ENCODE results near the gene BCL2.

DNA sequence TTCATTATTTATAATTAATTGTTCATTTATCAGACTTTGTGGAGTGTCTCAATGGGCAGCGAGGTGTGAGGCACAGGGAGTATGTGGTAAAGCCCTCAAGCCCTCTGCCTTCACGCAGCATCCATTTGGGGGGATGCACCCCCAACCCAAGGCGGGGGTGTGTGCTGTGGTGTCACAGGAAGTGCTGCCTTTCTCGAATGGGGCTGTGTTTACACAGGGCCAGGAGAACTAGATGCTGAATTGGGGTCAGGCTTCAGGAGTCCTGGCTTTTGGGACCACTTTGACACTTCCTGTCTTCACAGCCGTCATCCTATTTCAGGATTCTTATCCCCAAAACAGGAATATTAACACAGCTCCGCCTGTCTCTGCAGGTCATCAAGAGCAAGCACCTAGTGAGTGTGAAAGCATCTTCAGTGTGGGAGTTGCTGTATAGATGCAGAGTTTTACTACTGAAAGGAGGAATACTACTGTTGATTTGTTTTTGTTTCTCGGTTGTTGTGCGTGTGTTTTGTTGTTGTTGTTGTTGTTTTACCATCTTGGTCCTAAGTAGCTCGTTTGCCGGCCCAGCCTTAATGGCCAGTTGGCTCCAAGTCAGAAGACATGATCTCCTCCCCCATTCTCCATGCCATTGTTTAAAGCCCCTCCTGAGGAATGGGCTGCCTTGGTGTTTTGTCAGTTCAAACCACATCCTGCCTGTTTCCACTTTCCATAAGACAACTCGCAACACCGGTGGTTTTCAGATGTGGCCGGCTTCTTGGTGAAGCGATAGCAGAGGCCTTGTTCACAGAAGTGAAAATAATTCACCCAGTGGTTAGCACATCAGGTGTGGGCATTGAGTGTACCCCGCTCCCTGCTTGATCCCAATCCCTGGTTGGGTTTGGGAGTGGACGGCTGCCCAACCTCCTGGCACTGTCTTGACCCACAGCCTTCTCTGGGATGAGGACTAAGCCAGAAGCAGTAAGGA is 221.3 kb downstream of the BCL2 start:
- no peak for TF ChIP-seq OSR1 (CRISPR knock-in tag; IDR thresholded peaks at IDR 0.05)
- no peak for TF ChIP-seq ZC3H10 (CRISPR knock-in tag; IDR thresholded peaks at IDR 0.05)
- no peak for TF ChIP-seq ZNF70 (CRISPR knock-in tag; IDR thresholded peaks at IDR 0.05)
- TF ChIP-seq, protein P1, sequence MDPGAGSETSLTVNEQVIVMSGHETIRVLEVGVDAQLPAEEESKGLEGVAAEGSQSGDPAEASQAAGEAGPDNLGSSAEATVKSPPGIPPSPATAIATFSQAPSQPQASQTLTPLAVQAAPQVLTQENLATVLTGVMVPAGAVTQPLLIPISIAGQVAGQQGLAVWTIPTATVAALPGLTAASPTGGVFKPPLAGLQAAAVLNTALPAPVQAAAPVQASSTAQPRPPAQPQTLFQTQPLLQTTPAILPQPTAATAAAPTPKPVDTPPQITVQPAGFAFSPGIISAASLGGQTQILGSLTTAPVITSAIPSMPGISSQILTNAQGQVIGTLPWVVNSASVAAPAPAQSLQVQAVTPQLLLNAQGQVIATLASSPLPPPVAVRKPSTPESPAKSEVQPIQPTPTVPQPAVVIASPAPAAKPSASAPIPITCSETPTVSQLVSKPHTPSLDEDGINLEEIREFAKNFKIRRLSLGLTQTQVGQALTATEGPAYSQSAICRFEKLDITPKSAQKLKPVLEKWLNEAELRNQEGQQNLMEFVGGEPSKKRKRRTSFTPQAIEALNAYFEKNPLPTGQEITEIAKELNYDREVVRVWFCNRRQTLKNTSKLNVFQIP (CRISPR knock-in tag; IDR thresholded peaks at IDR 0.05; ENCODE audit: borderline replicate concordance, low read depth), result no peak
- TF ChIP-seq PATZ1 (CRISPR knock-in tag; IDR thresholded peaks at IDR 0.05; ENCODE audit: borderline replicate concordance), result no peak
- no peak for TF ChIP-seq ESRRG (CRISPR knock-in tag; IDR thresholded peaks at IDR 0.05)
- TF ChIP-seq BACH2 (CRISPR knock-in tag; IDR thresholded peaks at IDR 0.05; ENCODE audit: borderline replicate concordance), result no peak

Measured in SK-N-SH treated with all-trans-retinoic acid at 6 μM for 48 hours (cell line).